ENCODE results near the gene ILK. TPM values are rescaled to one million over a fixed set of nuclear protein-coding genes. Genes with fewer than 3 reads are reported as not detected.

The ILK gene
- 221 and 233 TPM in 2 replicates for total RNA-seq
- 296 and 299 TPM in 2 replicates for polyA plus RNA-seq
- 264 and 294 TPM in 2 replicates for polyA plus RNA-seq (2011; cell fraction: cytosol; rRNA removed)
- polyA plus RNA-seq (2011; cell fraction: nucleus; rRNA removed), result 453 and 501 TPM in 2 replicates
- polyA plus RNA-seq (2012), result 152 and 160 TPM in 2 replicates
- 221 and 253 TPM in 2 replicates for polyA minus RNA-seq
- 85.9 TPM for polyA minus RNA-seq (2011; cell fraction: cytosol; rRNA and poly(A)+ RNA removed)
- 81.1 and 90.3 TPM in 2 replicates for polyA minus RNA-seq (2011; cell fraction: nucleus; rRNA and poly(A)+ RNA removed)
- Bru-seq, nascent RNA, result percentile 91 among the genes with signal in this experiment
- percentile 97 among the genes with signal in this experiment for BruChase-seq, experiment 1, labeled RNA remaining after a 6-hour chase
- percentile 98 among the genes with signal in this experiment for BruChase-seq, experiment 2, labeled RNA remaining after a 2-hour chase
- long read RNA-seq, transcript ILK-212 (12 exons, 1,617 nt), result minor isoform, 16 of 667 reads
- long read RNA-seq, transcript ILK-201 (13 exons, 1,802 nt), result minor isoform, 185 of 667 reads
- long read RNA-seq, transcript ILK-202 (12 exons, 2,074 nt), result minor isoform, 28 of 667 reads
- long read RNA-seq, transcript ILK-203 (13 exons, 1,692 nt), result major isoform, 316 of 667 reads
- long read RNA-seq, partial matches to known transcripts, result 50 of 667 reads
- long read RNA-seq, other reads (novel, unspliced or antisense), result 70 of 667 reads

DNA sequence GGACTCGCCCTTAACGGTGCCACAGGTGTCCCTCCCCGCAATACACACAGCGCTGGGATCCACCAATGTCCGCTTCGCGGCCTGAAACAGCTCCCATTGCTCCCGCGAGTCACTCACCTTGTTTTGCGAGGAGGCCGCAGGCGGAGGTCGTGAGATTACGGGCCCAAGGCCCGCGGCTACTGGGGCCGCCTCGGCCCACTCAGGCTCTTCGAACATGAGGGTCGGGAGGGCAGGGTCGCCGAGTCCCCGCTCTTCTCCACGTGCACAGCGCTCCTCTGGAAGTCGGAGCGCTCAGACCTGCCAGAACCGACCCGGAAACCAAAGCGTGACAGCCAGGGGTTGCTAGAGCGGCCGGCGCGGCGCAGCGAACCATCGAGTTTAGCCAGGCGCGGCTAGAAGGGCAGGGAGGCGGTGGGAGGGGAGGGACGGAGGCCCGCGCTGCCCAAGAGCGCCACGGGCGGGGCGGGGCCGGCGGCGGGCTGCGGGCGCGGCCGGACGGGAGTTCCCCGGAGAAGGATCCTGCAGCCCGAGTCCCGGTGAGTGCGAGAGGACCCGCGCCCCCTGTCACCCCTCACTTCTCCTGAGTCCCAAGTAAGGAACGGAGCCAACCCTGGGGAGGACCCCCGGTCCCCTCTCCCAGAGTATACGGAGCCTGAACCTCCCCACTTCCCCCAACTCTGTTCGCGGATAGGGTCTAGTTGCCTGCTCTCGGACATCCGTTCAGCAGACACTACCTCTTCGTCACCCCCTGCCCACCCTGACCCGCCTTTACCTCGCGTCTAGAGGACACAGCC lies at the start of gene ILK, which contains the start of gene RRP8:
Gene ILK (plus strand): TSS at position 488 of the 794 bp plus-strand sequence. CDS start 498 bp downstream, outside the sequence.
Gene RRP8 (minus strand): TSS at position 330 of the 794 bp plus-strand sequence. CDS start 114 bp downstream, at position 216.
- intact Hi-C loops (cut with micrococcal nuclease), result loop anchor here (1.0 to 2.0 kb wide), 8 partner anchors 9 to 281 kb away; partner anchors contain the start of genes MRPL17 and TAF10
- Histone ChIP-seq H3K36me3 (ENCODE audit: control insufficient read depth in 2 of 2, extremely low read depth in 1 of 2, insufficient read depth in 2 of 2, low read length in 2 of 2) (peaks cover 26 to 28% of the 10 kb centered on the region in 2 experiments), H3K9ac (replicated peaks; ENCODE audit: extremely low read depth, insufficient read depth, low read length) (peak within 1 kb of the TSS; percentile 79), H4K20me1 (replicated peaks; ENCODE audit: control insufficient read depth, extremely low read depth, insufficient read depth, low read length) (peaks cover 3% of the 10 kb centered on the region), H2AFZ (ENCODE audit: low read depth, low read length) (peak within 1 kb of the TSS; percentile 83), H3K27ac (ENCODE audit: insufficient read depth, low read depth, low read length) (peak within 1 kb of the TSS; percentile 83), H3K4me1 (ENCODE audit: control insufficient read depth, extremely low read depth, insufficient read depth, low read length) (peaks cover 44% of the 10 kb centered on the region), H3K9me1 (replicated peaks; ENCODE audit: control insufficient read depth, extremely low read depth, insufficient read depth, low read length) (no peaks in the 10 kb centered on the region), H3K79me2 (ENCODE audit: control insufficient read depth, insufficient read depth, low read length) (peaks cover 88% of the 10 kb centered on the region), H3K27me3 (ENCODE audit: control insufficient read depth in 2 of 2, insufficient read depth in 2 of 2, low read length in 2 of 2) (no peaks in the 10 kb centered on the region), H3K4me2 (ENCODE audit: insufficient read depth, low read length) (peak within 1 kb of the TSS; percentile 91), H3K9me3 (replicated peaks; ENCODE audit: control insufficient read depth, insufficient read depth, low read length) (no peaks in the 10 kb centered on the region), H3K4me3 (replicated peaks in 1 of 3; ENCODE audit: insufficient read depth in 1 of 3, low read depth in 1 of 3, low read length in 3 of 3) (peak within 1 kb of the TSS; percentile 62 to 97 (median 90))
- peak; percentile 93 for DNase-seq (ENCODE audit: low read depth, low spot score)
- BruUV-seq (replicated peaks), result no TSS peak
- dilution Hi-C loops (cut with MboI; ENCODE audit: extremely low pct_ligation_motif_present, low sequenced_read_pairs), result no loop called here
- no peak for TF ChIP-seq FOS (IDR thresholded peaks at IDR 0.05; ENCODE audit: borderline replicate concordance, insufficient read depth, low read length)
- TF ChIP-seq JUN (IDR thresholded peaks at IDR 0.05; ENCODE audit: borderline replicate concordance, insufficient read depth, insufficient read length, low read depth), result no peak
- TF ChIP-seq POLR2A (IDR thresholded peaks at IDR 0.05; ENCODE audit: low read depth, low read length), result peak; percentile 87
- TF ChIP-seq MYC (IDR thresholded peaks at IDR 0.05; ENCODE audit: low read depth, low read length), result peak; percentile 83
- TF ChIP-seq, protein P1, sequence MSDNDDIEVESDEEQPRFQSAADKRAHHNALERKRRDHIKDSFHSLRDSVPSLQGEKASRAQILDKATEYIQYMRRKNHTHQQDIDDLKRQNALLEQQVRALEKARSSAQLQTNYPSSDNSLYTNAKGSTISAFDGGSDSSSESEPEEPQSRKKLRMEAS (IDR thresholded peaks at IDR 0.05; ENCODE audit: insufficient read depth, insufficient read length), result peak; percentile 59
- TF ChIP-seq POLR2AphosphoS5 (IDR thresholded peaks at IDR 0.05; ENCODE audit: insufficient read depth, low read depth, low read length), result peak; percentile 98
- peak; percentile 89 for FAIRE-seq
- ChIA-PET CTCF (interaction anchor here (0.6 to 7.7 kb wide), 23 partner anchors 9 to 225 kb away, joined by 3 to 122 read pairs (median 5); partner anchors contain the start of genes ARFIP2, MRPL17, TAF10 and TIMM10B), POLR2A (interaction anchor here (0.8 to 1.4 kb wide), 2 partner anchors 15 to 32 kb away, joined by 3 to 6 read pairs; partner anchors contain the start of gene TPP1)

Data from endothelial cell of umbilical vein (primary cell).